WERI-Rb-1 (cell line): Measurements from ENCODE around the gene IL1RAPL1.

Source experiments
- DNase-seq: peaks from one replicate; pipeline ENCODE4 v3.0.0-alpha.2; 2020
- H3K27ac ChIP-seq: fragments of 250-450 bp; sonication (Bioruptor Pico); 2 replicates; pipeline ENCODE4 v1.5.1; 2020; ENCODE audit warnings: mild to moderate bottlenecking, moderate library complexity
- H3K27me3 ChIP-seq: fragments of 250-450 bp; sonication (Bioruptor Pico); 2 replicates; pipeline ENCODE4 v1.5.1; 2021; ENCODE audit warnings: mild to moderate bottlenecking, low read depth, moderate library complexity; ENCODE audit not compliant: insufficient read depth, severe bottlenecking
- H3K36me3 ChIP-seq: fragments of 250-450 bp; sonication (Bioruptor Pico); 2 replicates; pipeline ENCODE4 v1.5.1; 2020; ENCODE audit warnings: mild to moderate bottlenecking, moderate library complexity
- H3K4me3 ChIP-seq: 2 replicates; pipeline ENCODE4 v1.5.1; 2011; ENCODE audit warnings: low read depth, mild to moderate bottlenecking, control low read depth, low read length
- H3K9me3 ChIP-seq: fragments of 250-450 bp; sonication (Bioruptor Pico); 2 replicates; pipeline ENCODE4 v1.5.1; 2021; ENCODE audit warnings: mild to moderate bottlenecking, moderate library complexity; ENCODE audit not compliant: severe bottlenecking
- CTCF ChIP-seq: IDR thresholded peaks from 2 replicates; pipeline ENCODE4 v1.5.1; 2011; ENCODE audit warnings: low read depth, mild to moderate bottlenecking, control low read depth, inconsistent platforms, low read length

The IL1RAPL1 gene

GRCh38 chrX:29431895-29432294, 844.6 kb downstream of the IL1RAPL1 start:
- Histone ChIP-seq H3K9me3 (no peaks in the 10 kb centered on the region), H3K4me3 (no peak overlapping the region), H3K27ac (no peak overlapping the region), H3K36me3 (no peaks in the 10 kb centered on the region), H3K27me3 (no peaks in the 10 kb centered on the region)
- no peak for TF ChIP-seq CTCF
- no peak for DNase-seq

DNA sequence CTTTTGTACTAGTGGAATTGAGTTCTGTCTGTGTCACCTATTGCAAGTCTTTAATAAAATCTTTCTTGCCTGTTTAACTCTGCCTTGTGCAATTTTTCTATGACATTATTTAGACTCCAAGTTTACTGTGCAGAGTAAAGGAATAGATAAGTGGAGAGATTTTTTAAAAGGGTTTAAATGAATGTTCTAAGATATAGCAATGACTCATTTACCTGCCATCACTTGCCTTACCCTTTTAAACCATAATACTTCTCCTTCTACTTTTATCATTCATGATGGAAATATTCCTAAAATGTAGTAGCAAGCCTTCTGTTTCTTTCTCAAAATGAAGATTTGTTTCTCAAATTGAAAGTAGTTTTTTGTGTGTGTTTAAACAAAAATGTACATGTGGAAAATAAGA, 845.3 kb downstream of the IL1RAPL1 start:
- H3K27ac ChIP-seq, result no peak overlapping the region
- no peak for DNase-seq
- no peaks in the 10 kb centered on the region for H3K36me3 ChIP-seq
- no peak for TF ChIP-seq CTCF
- no peak overlapping the region for H3K4me3 ChIP-seq
- H3K9me3 ChIP-seq, result no peaks in the 10 kb centered on the region
- no peaks in the 10 kb centered on the region for H3K27me3 ChIP-seq

GRCh38 chrX:29434939-29435338, 847.7 kb downstream of the IL1RAPL1 start:
- no peak for DNase-seq
- Histone ChIP-seq H3K4me3 (no peak overlapping the region), H3K36me3 (no peaks in the 10 kb centered on the region), H3K27me3 (no peaks in the 10 kb centered on the region), H3K27ac (no peak overlapping the region), H3K9me3 (no peaks in the 10 kb centered on the region)
- no peak for TF ChIP-seq CTCF

DNA sequence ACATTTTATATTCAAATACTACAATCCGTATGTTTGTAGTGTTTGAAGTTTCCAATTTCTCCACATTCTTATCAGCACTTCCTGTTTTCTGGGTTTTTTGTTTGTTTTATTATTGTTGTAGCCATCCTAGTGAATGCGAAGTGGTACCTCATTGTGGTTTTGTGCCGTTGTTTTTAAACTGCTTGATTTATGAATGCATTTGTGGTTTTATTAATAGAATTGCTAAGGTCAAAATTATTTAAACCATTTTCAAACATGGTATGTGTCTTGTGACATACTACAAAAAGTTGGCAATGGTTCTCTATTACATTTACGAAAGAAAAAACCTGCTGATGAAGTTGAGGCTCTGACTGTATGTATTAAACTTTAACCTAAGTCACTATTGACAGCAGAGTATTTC, 848.1 kb downstream of the IL1RAPL1 start:
- H3K4me3 ChIP-seq, result no peak overlapping the region
- no peak for DNase-seq
- no peaks in the 10 kb centered on the region for H3K36me3 ChIP-seq
- TF ChIP-seq CTCF, result no peak
- H3K9me3 ChIP-seq, result no peaks in the 10 kb centered on the region
- no peak overlapping the region for H3K27ac ChIP-seq
- no peaks in the 10 kb centered on the region for H3K27me3 ChIP-seq

DNA sequence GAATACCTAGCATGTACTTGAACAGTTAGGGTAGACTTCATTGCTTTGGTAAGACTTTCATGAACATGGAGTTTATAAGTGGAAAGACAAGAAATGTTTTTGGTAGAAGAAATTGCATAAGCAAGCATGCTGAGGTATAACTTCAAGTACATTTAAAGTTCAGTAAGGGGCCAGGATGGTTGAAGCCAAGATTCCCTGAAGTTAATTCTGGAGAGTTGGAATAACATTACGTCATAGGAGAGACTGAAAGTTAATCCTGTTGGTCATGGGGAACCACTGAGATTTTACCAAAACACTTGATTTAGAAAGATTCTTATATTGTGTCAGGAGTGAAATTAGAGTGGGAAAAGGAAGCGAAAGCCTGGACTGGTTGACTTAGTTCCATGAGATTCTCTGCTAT, 860.6 kb downstream of the IL1RAPL1 start:
- Histone ChIP-seq H3K27ac (no peak overlapping the region), H3K4me3 (no peak overlapping the region), H3K9me3 (no peaks in the 10 kb centered on the region), H3K36me3 (no peaks in the 10 kb centered on the region), H3K27me3 (no peaks in the 10 kb centered on the region)
- TF ChIP-seq CTCF, result no peak
- DNase-seq, result no peak

- Histone ChIP-seq H3K4me3 (no peak overlapping the region), H3K27ac (no peak overlapping the region), H3K27me3 (no peaks in the 10 kb centered on the region), H3K9me3 (no peaks in the 10 kb centered on the region), H3K36me3 (no peaks in the 10 kb centered on the region)
- no peak for TF ChIP-seq CTCF
- no peak for DNase-seq
Observed at GRCh38 chrX:29453333-29453732, 866.1 kb downstream of the IL1RAPL1 start.
